ENCODE results near the gene GOLGA2.
A peak's percentile ranks its signal among the peaks of the same experiment; 100 is the strongest.

The GOLGA2 gene

GRCh38 chr9:128257086-128257825 is 18.6 kb downstream of the GOLGA2 start:
- DNase-seq, result no peak

GRCh38 chr9:128254855-128255759 is 20.7 kb downstream of the GOLGA2 start:
- peak; percentile 49 for DNase-seq

GRCh38 chr9:128254362-128254761 is 21.4 kb downstream of the GOLGA2 start:
- DNase-seq, result no peak

- DNase-seq, result no peak
These were observed 21.8 kb downstream of the GOLGA2 start for GRCh38 chr9:128253991-128254346.

GRCh38 chr9:128253140-128253990 is 22.4 kb downstream of the GOLGA2 start:
- DNase-seq, result no peak

- no peak for DNase-seq
These were observed 23.3 kb downstream of the GOLGA2 start for GRCh38 chr9:128252317-128253139.

GRCh38 chr9:128251732-128252100 is 24.1 kb downstream of the GOLGA2 start:
- DNase-seq, result no peak

- DNase-seq, result no peak
These were observed 24.7 kb downstream of the GOLGA2 start for GRCh38 chr9:128250839-128251731.

- DNase-seq, result peak; percentile 39
These were observed 25.6 kb downstream of the GOLGA2 start for GRCh38 chr9:128249908-128250838.

GRCh38 chr9:128249558-128249907 is 26.3 kb downstream of the GOLGA2 start:
- DNase-seq, result no peak

- no peak for DNase-seq
These were observed 28.5 kb downstream of the GOLGA2 start for GRCh38 chr9:128247226-128247803.

- no peak for DNase-seq
These were observed 29.3 kb downstream of the GOLGA2 start for GRCh38 chr9:128246471-128246870.

GRCh38 chr9:128245421-128246151 is 30.2 kb downstream of the GOLGA2 start:
- peak; percentile 88 for DNase-seq

GRCh38 chr9:128244837-128245231 is 31.0 kb downstream of the GOLGA2 start:
- DNase-seq, result peak; percentile 96

GRCh38 chr9:128244091-128244836 is 31.5 kb downstream of the GOLGA2 start:
- DNase-seq, result peak; percentile 16

- DNase-seq, result peak; percentile 77
These were observed 32.4 kb downstream of the GOLGA2 start for GRCh38 chr9:128243215-128244018.

GRCh38 chr9:128242828-128243214 is 33.0 kb downstream of the GOLGA2 start:
- DNase-seq, result peak; percentile 19
